GM13976 (cell line): ENCODE results near the gene SHH.

Experiments
- DNase-seq: peaks from one replicate; pipeline ENCODE4 v3.0.0; 2012; ENCODE audit warnings: low spot score
- CTCF ChIP-seq: IDR thresholded peaks from 2 replicates; pipeline ENCODE4 v1.5.1; 2012; ENCODE audit warnings: borderline replicate concordance, mild to moderate bottlenecking; ENCODE audit not compliant: insufficient read depth; ENCODE audit errors: extremely low read depth, missing control alignments, control extremely low read depth
- in situ Hi-C: fragments of 300-500 bp; cut with MboI; formaldehyde crosslinking; loops from one replicate; pipeline ENCODE4 v1.12.0; 2022; ENCODE audit warnings: low sequenced_read_pairs, mixed read lengths, inconsistent platforms; ENCODE audit not compliant: unreplicated experiment

Gene SHH

GRCh38 chr7:155800741-155801267 is 11.5 kb downstream of the SHH start:
- in situ Hi-C loops = loop anchor here (25.0 kb wide), 1 partner anchor 1011 kb away; no protein-coding TSS in a partner anchor
- no peak for DNase-seq

GRCh38 chr7:155800301-155800700 is 12.0 kb downstream of the SHH start:
- no peak for TF ChIP-seq CTCF
- no peak for DNase-seq
- in situ Hi-C loops = loop anchor here (25.0 kb wide), 1 partner anchor 1012 kb away; no protein-coding TSS in a partner anchor

More at GRCh38 chr7:155800741-155801267, 11.5 kb downstream of the SHH start:
- TF ChIP-seq CTCF = no peak

- no peak for TF ChIP-seq CTCF
- in situ Hi-C loops = no loop called here
- no peak for DNase-seq
These were observed 12.7 kb downstream of the SHH start for GRCh38 chr7:155799514-155799913.

- no peak for DNase-seq
- no peak for TF ChIP-seq CTCF
- in situ Hi-C loops = no loop called here
These were observed 13.4 kb downstream of the SHH start for GRCh38 chr7:155798673-155799439.

GRCh38 chr7:155797262-155798250 is 14.7 kb downstream of the SHH start:
- TF ChIP-seq CTCF = no peak
- in situ Hi-C loops = no loop called here
- no peak for DNase-seq
